NCI-H774 (cell line): ENCODE data around the gene BACE2.
A peak's percentile ranks its signal among the peaks of the same experiment; 100 is the strongest.

Experiments
- DNase-seq: peaks from one replicate; lab custom pipeline; 2025; lab: John Stamatoyannopoulos, UW

BACE2 gene

GRCh38 chr21:41167348-41168342 lies at the start of gene BACE2:
Gene BACE2, plus strand, starts transcription at chr21:41168160. Its CDS starts 104 bp downstream, at chr21:41168264.
- peak; percentile 25 for DNase-seq

GRCh38 chr21:41119901-41120300 lies 48.1 kb upstream of the BACE2 start:
- no peak for DNase-seq

GRCh38 chr21:41120997-41121396 lies 47.0 kb upstream of the BACE2 start:
- DNase-seq, result no peak

- peak; percentile 58 for DNase-seq
Measured at GRCh38 chr21:41121785-41122415, 46.1 kb upstream of the BACE2 start.

GRCh38 chr21:41124641-41125201 lies 43.2 kb upstream of the BACE2 start:
- DNase-seq, result no peak

GRCh38 chr21:41128981-41129380 lies 39.0 kb upstream of the BACE2 start:
- no peak for DNase-seq

GRCh38 chr21:41130883-41131282 lies 37.1 kb upstream of the BACE2 start:
- no peak for DNase-seq

GRCh38 chr21:41133874-41134522 lies 34.0 kb upstream of the BACE2 start:
- DNase-seq, result no peak

GRCh38 chr21:41135746-41136145 lies 32.2 kb upstream of the BACE2 start:
- DNase-seq, result no peak

GRCh38 chr21:41136286-41136685 lies 31.7 kb upstream of the BACE2 start:
- DNase-seq, result no peak

GRCh38 chr21:41137401-41137800 lies 30.6 kb upstream of the BACE2 start:
- no peak for DNase-seq

- DNase-seq, result no peak
Measured at GRCh38 chr21:41137889-41138288, 30.1 kb upstream of the BACE2 start.

GRCh38 chr21:41138711-41139110 lies 29.2 kb upstream of the BACE2 start:
- no peak for DNase-seq

GRCh38 chr21:41139275-41139674 lies 28.7 kb upstream of the BACE2 start:
- DNase-seq, result no peak

- DNase-seq, result no peak
Measured at GRCh38 chr21:41139951-41140350, 28.0 kb upstream of the BACE2 start.

- DNase-seq, result no peak
Measured at GRCh38 chr21:41141031-41141457, 26.9 kb upstream of the BACE2 start.

- DNase-seq, result no peak
Measured at GRCh38 chr21:41142051-41142795, 25.7 kb upstream of the BACE2 start.

- no peak for DNase-seq
Measured at GRCh38 chr21:41143596-41144325, 24.2 kb upstream of the BACE2 start.

GRCh38 chr21:41147096-41147978 lies 20.6 kb upstream of the BACE2 start:
- no peak for DNase-seq

GRCh38 chr21:41147979-41148355 lies 20.0 kb upstream of the BACE2 start:
- DNase-seq, result no peak
